SIG-M5 treated with dmso at 0.1 percent for 504 hours (cell line): ENCODE data around the gene UMOD.
"Not testable (repeated sequence)": the region's sequence is repeated elsewhere in the genome, so short reads cannot be mapped to it uniquely, and the experiment has no call there.

Experiments
- DNase-seq: peaks from one replicate; lab custom pipeline; 2025; ENCODE audit not compliant: unreplicated experiment; lab: John Stamatoyannopoulos, UW

Gene UMOD

GRCh38 chr16:20321671-20322070 is 30.8 kb downstream of the UMOD start:
- DNase-seq, result no peak

GRCh38 chr16:20321051-20321450 is 31.5 kb downstream of the UMOD start:
- not testable (repeated sequence) for DNase-seq

- no peak for DNase-seq
Measured at GRCh38 chr16:20320592-20320991, 31.9 kb downstream of the UMOD start.

- no peak for DNase-seq
Measured at GRCh38 chr16:20320178-20320577, 32.3 kb downstream of the UMOD start.

- no peak for DNase-seq
Measured at GRCh38 chr16:20319406-20319805, 33.1 kb downstream of the UMOD start.

GRCh38 chr16:20318437-20318836 is 34.1 kb downstream of the UMOD start:
- no peak for DNase-seq

- no peak for DNase-seq
Measured at GRCh38 chr16:20318006-20318405, 34.5 kb downstream of the UMOD start.

- DNase-seq, result no peak
Measured at GRCh38 chr16:20317117-20317516, 35.4 kb downstream of the UMOD start.

- DNase-seq, result no peak
Measured at GRCh38 chr16:20316715-20317114, 35.8 kb downstream of the UMOD start.

GRCh38 chr16:20315764-20316163 is 36.8 kb downstream of the UMOD start:
- DNase-seq, result no peak

- DNase-seq, result no peak
Measured at GRCh38 chr16:20314575-20314974, 37.9 kb downstream of the UMOD start.

- DNase-seq, result no peak
Measured at GRCh38 chr16:20313741-20314140, 38.8 kb downstream of the UMOD start.

- DNase-seq, result not testable (repeated sequence)
Measured at GRCh38 chr16:20312536-20313095, 39.9 kb downstream of the UMOD start.

GRCh38 chr16:20311548-20311947 is 41.0 kb downstream of the UMOD start:
- DNase-seq, result no peak

- DNase-seq, result no peak
Measured at GRCh38 chr16:20310421-20311395, 41.8 kb downstream of the UMOD start.

- DNase-seq, result no peak
Measured at GRCh38 chr16:20309786-20310185, 42.7 kb downstream of the UMOD start.

- DNase-seq, result no peak
Measured at GRCh38 chr16:20308801-20309590, 43.5 kb downstream of the UMOD start.

- no peak for DNase-seq
Measured at GRCh38 chr16:20308266-20308665, 44.2 kb downstream of the UMOD start.

GRCh38 chr16:20307791-20308190 is 44.7 kb downstream of the UMOD start:
- no peak for DNase-seq

GRCh38 chr16:20307240-20307671 is 45.3 kb downstream of the UMOD start:
- no peak for DNase-seq

GRCh38 chr16:20306401-20306800 is 46.1 kb downstream of the UMOD start:
- no peak for DNase-seq

- DNase-seq, result no peak
Measured at GRCh38 chr16:20303012-20303411, 49.5 kb downstream of the UMOD start.
